K562 (cell line): Measurements from ENCODE around the gene SCLT1. TPM values are rescaled to one million over a fixed set of nuclear protein-coding genes. Genes with fewer than 3 reads are reported as not detected.

Source experiments
- ATAC-seq: fragments of 200-7000 bp; cut with Tn5 transposase; 3 replicates; pipeline ENCODE4 v1.9.1; 2020; ENCODE audit warnings: moderate library complexity
- BruUV-seq: library from RNA; stranded (reverse); fragments of 400-500 nt; replicated peaks from 2 replicates; lab custom pipeline; 2021; lab: Mats Ljungman, UMichigan
- CTCF ChIA-PET: fragments of 300-600 bp; formaldehyde crosslinking; extraction: SDS; loops from one replicate; lab custom pipeline; 2021; ENCODE audit warnings: low intra/inter-chr PET ratio; lab: Yijun Ruan, JAX
- POLR2A ChIA-PET: fragments of 300-600, 350-650 bp; sonication (Branson Sonifier 250); formaldehyde crosslinking; extraction: SDS; loops from one replicate; lab custom pipeline; 2021; ENCODE audit warnings: antibody characterized with exemption, inconsistent platforms; lab: Yijun Ruan, JAX
- DNase-seq, 4 experiments: peaks; one replicate each; pipeline versions ENCODE4 v3.0.0 to v3.0.0-alpha.2; 2011 to 2018; ENCODE audit warnings: low spot score in 3 of 4, mixed read lengths in 3 of 4; ENCODE audit errors: extremely low read depth in 1 of 4
- FAIRE-seq: peaks from 2 replicates; lab custom pipeline; 2011; peaks lifted over from hg19 to GRCh38; lab: Jason Lieb, UNC
- H2AFZ ChIP-seq: 2 replicates; pipeline ENCODE4 v1.6.0; 2011; ENCODE audit warnings: low read depth, low read length, control low read depth, inconsistent platforms
- H3K27ac ChIP-seq: fragments of 200-600 bp; 3 replicates; pipeline ENCODE4 v1.8.0; 2011; ENCODE audit warnings: low read depth, mild to moderate bottlenecking, control low read depth, inconsistent platforms, low read length, moderate library complexity, mixed read lengths; ENCODE audit errors: extremely low read depth
- H3K27me3 ChIP-seq, 2 experiments: fragments of 300-600 bp in 1 of 2; 2 replicates in 1 of 2; 3 replicates in 1 of 2; pipeline versions ENCODE4 v1.6.0 to v1.8.0; 2011; ENCODE audit warnings: inconsistent platforms in 2 of 2, low read length in 2 of 2, mild to moderate bottlenecking in 1 of 2, mixed read lengths in 1 of 2, moderate library complexity in 1 of 2; ENCODE audit not compliant: control insufficient read depth in 2 of 2, insufficient read depth in 2 of 2
- H3K36me3 ChIP-seq: fragments of 300-600 bp; 3 replicates; pipeline ENCODE4 v1.8.0; 2011; ENCODE audit warnings: mild to moderate bottlenecking, low read length, inconsistent platforms; ENCODE audit not compliant: control insufficient read depth, insufficient read depth
- H3K4me1 ChIP-seq, 2 experiments: fragments of 200-600 bp in 1 of 2; replicated peaks in 1 of 2; 2 replicates in 1 of 2; 3 replicates in 1 of 2; pipeline versions ENCODE4 v1.5.1 to v1.8.0; 2011; ENCODE audit warnings: inconsistent platforms in 2 of 2, low read length in 2 of 2, mild to moderate bottlenecking in 1 of 2, mixed read lengths in 1 of 2, moderate library complexity in 1 of 2; ENCODE audit not compliant: control insufficient read depth in 2 of 2, insufficient read depth in 2 of 2
- H3K4me2 ChIP-seq: 2 replicates; pipeline ENCODE4 v1.6.1; 2011; ENCODE audit warnings: low read length, control low read depth, inconsistent platforms, mixed read lengths; ENCODE audit not compliant: insufficient read depth
- H3K4me3 ChIP-seq: fragments of 200-600 bp; sonication (generic), shearing (Covaris generic); 2 replicates; pipeline ENCODE4 v1.5.1; 2016; ENCODE audit warnings: control low read depth, inconsistent platforms
- H3K79me2 ChIP-seq: fragments of 200-600 bp; 3 replicates; pipeline ENCODE4 v1.8.0; 2011; ENCODE audit warnings: low read length, inconsistent platforms; ENCODE audit not compliant: control insufficient read depth, insufficient read depth
- H3K9ac ChIP-seq, 2 experiments: 2 replicates each; pipeline versions ENCODE4 v1.6.0 to v1.6.1; 2011; ENCODE audit warnings: low read depth in 2 of 2, low read length in 2 of 2, control low read depth in 1 of 2, inconsistent platforms in 1 of 2, mild to moderate bottlenecking in 1 of 2, mixed read lengths in 1 of 2; ENCODE audit not compliant: insufficient read depth in 1 of 2
- H3K9me1 ChIP-seq: one replicate; pipeline ENCODE4 v1.6.0; 2011; ENCODE audit warnings: inconsistent platforms, mild to moderate bottlenecking, low read length, moderate library complexity; ENCODE audit not compliant: control insufficient read depth, insufficient read depth
- H3K9me3 ChIP-seq: replicated peaks from 2 replicates; pipeline ENCODE4 v1.5.1; 2011; ENCODE audit warnings: low read depth, low read length, inconsistent platforms; ENCODE audit not compliant: control insufficient read depth, insufficient read depth
- H4K20me1 ChIP-seq: replicated peaks from 2 replicates; pipeline ENCODE4 v1.6.1; 2011; ENCODE audit warnings: low read length, inconsistent platforms, mixed read lengths; ENCODE audit not compliant: control insufficient read depth, insufficient read depth
- BRCA1 ChIP-seq, 2 experiments: fragments of 450-650 bp in 1 of 2; sonication (generic) in 1 of 2; formaldehyde crosslinking in 1 of 2; IDR thresholded peaks; 2 replicates each; pipeline versions ENCODE4 v1.5.0 to v1.6.1; 2017 to 2020; ENCODE audit warnings: mild to moderate bottlenecking in 1 of 2, missing genetic modification reagents in 1 of 2
- CBX8 ChIP-seq: fragments of 200-600 bp; sonication (generic); IDR thresholded peaks from 2 replicates; pipeline ENCODE4 v1.6.1; 2012; ENCODE audit warnings: borderline replicate concordance, mixed run types, low read depth, mild to moderate bottlenecking, moderate library complexity, mixed read lengths, low read length, control low read depth, inconsistent platforms; ENCODE audit not compliant: poor library complexity, severe bottlenecking; ENCODE audit errors: extremely low read depth
- CTCF ChIP-seq, 3 experiments: IDR thresholded peaks in 2 of 3; conservative IDR thresholded peaks in 1 of 3; 2 replicates each; pipeline ENCODE4 v1.5.1; 2011 to 2012; ENCODE audit warnings: low read length in 3 of 3, mild to moderate bottlenecking in 3 of 3, control low read depth in 2 of 3, improper control_type of control experiment in 1 of 3, inconsistent platforms in 1 of 3, low read depth in 1 of 3, mixed read lengths in 1 of 3, moderate library complexity in 1 of 3; ENCODE audit not compliant: insufficient read depth in 2 of 3
- EHMT2 ChIP-seq: fragments of 450-650 bp; IDR thresholded peaks from 2 replicates; pipeline ENCODE4 v1.6.1; 2018; ENCODE audit warnings: antibody characterized with exemption
- HNRNPL ChIP-seq: fragments of 200-400 bp; formaldehyde crosslinking; IDR thresholded peaks from 2 replicates; pipeline ENCODE4 v1.6.1; 2017; ENCODE audit warnings: low read depth, mild to moderate bottlenecking, low read length
- KLF13 ChIP-seq: fragments of 450-650 bp; IDR thresholded peaks from 2 replicates; pipeline ENCODE4 v1.6.1; 2016; ENCODE audit warnings: missing genetic modification characterization, low read depth, mild to moderate bottlenecking, missing compliant biosample characterization, moderate library complexity, borderline replicate concordance
- MBD1 ChIP-seq: fragments of 250-450 bp; sonication (Bioruptor Pico); IDR thresholded peaks from 2 replicates; pipeline ENCODE4 v1.8.0; 2022; ENCODE audit warnings: inconsistent platforms
- MECOM ChIP-seq: fragments of 250-450 bp; sonication (Bioruptor Pico); IDR thresholded peaks from 2 replicates; pipeline ENCODE4 v1.8.0; 2022; ENCODE audit warnings: inconsistent platforms
- MTA2 ChIP-seq: fragments of 450-650 bp; IDR thresholded peaks from 2 replicates; pipeline ENCODE4 v1.6.1; 2016; ENCODE audit warnings: low read depth
- NELFE ChIP-seq: IDR thresholded peaks from 2 replicates; pipeline ENCODE4 v1.6.1; 2011; ENCODE audit warnings: mild to moderate bottlenecking; ENCODE audit not compliant: insufficient read depth, insufficient read length
- NFRKB ChIP-seq: fragments of 450-650 bp; IDR thresholded peaks from 2 replicates; pipeline ENCODE4 v1.6.1; 2016; ENCODE audit warnings: low read depth
- OTX1 ChIP-seq: fragments of 450-650 bp; formaldehyde crosslinking; IDR thresholded peaks from 2 replicates; pipeline ENCODE4 v1.4.0; 2022; ENCODE audit warnings: mild to moderate bottlenecking
- POLR3G ChIP-seq: IDR thresholded peaks from 2 replicates; pipeline ENCODE4 v1.6.1; 2011; ENCODE audit not compliant: insufficient read length, insufficient replicate concordance; ENCODE audit errors: extremely low read depth
- SFPQ ChIP-seq: fragments of 200-400 bp; formaldehyde crosslinking; IDR thresholded peaks from 2 replicates; pipeline ENCODE4 v1.6.1; 2017; ENCODE audit warnings: mild to moderate bottlenecking, low read depth, low read length, moderate library complexity
- ZNF165 ChIP-seq: fragments of 250-450 bp; sonication (Bioruptor Pico); IDR thresholded peaks from 2 replicates; pipeline ENCODE4 v1.4.0; 2020; ENCODE audit warnings: borderline replicate concordance
- WGBS: fragments of 100-300 bp; shearing (Covaris generic); methylation state at CpG from one replicate; pipeline ENCODE4 v1.1.6; 2016; ENCODE audit warnings: low coverage, mixed read lengths; ENCODE audit not compliant: insufficient coverage; ENCODE audit errors: missing lambda C conversion rate; 5-methylcytosine and 5-hydroxymethylcytosine counted together
- in situ Hi-C: fragments of 300-500 bp; cut with MboI; formaldehyde crosslinking; loops from 4 replicates; pipeline ENCODE4 v1.15.0; 2018; ENCODE audit warnings: inconsistent platforms, mixed read lengths
- intact Hi-C: fragments of 100-400 bp; cut with micrococcal nuclease; formaldehyde crosslinking; loops from 2 replicates; pipeline ENCODE4 v1.14.2; 2022
- polyA plus RNA-seq, 8 experiments: library from polyadenylated mRNA; depleted of rRNA in 4 of 8; stranded (reverse) in 5 of 8; unstranded in 3 of 8; fragments of >200 nt; fragmentation: Nextera tagmentation in 2 of 8; fragmentation: Illumina TruSeq in 1 of 8; extraction: Ambion mirVana in 2 of 8; extraction: Trizol in 1 of 8; gene quantifications; 2 replicates each; pipeline versions ENCODE4 v1.2.1 to v1.2.3, GENCODE V29; 2011 to 2014; ENCODE audit warnings: inconsistent platforms in 1 of 8, missing spikeins in 1 of 8
- total RNA-seq, 7 experiments: library from RNA; depleted of rRNA in 6 of 7; stranded (reverse); fragments of >200 nt in 6 of 7; fragmentation: Illumina TruSeq in 2 of 7; extraction: Trizol in 2 of 7; gene quantifications; 2 replicates each; pipeline versions ENCODE4 v1.2.1 to v1.2.3, GENCODE V29; 2011 to 2021; ENCODE audit warnings: low replicate concordance in 1 of 7

SCLT1 gene
- total and polyA plus RNA-seq, 9 of the 15 experiments (the other 6 are each of a cell fraction or from before 2014, with no cell fraction given) = 8.0 to 31.9 (median 24.2) TPM

- intact Hi-C loops = no loop called here
- Histone ChIP-seq H3K4me3 (no peak overlapping the region), H3K36me3 (peaks cover 4% of the 10 kb centered on the region; the same call in 1 of the 3 replicates), H3K9me3 (no peaks in the 10 kb centered on the region), H3K27ac (no peak overlapping the region), H3K4me2 (no peak overlapping the region), H2AFZ (no peak overlapping the region), H3K4me1 (no peaks in the 10 kb centered on the region), H3K27me3 (no peaks in the 10 kb centered on the region), H4K20me1 (no peaks in the 10 kb centered on the region), H3K9ac (no peak overlapping the region), H3K79me2 (no peaks in the 10 kb centered on the region), H3K9me1 (no peaks in the 10 kb centered on the region)
- no peak for DNase-seq
- CTCF ChIA-PET = no interaction called here
- ATAC-seq = no peak
- no peak for FAIRE-seq
- BruUV-seq = no TSS peak
- 83% methylated on average over 1 of the region's 1 CpG for WGBS
- in situ Hi-C loops = no loop called here
- POLR2A ChIA-PET = no interaction called here
- TF ChIP-seq NELFE (no peak), CTCF (IDR thresholded peaks at IDR 0.05 in 2 of 3, conservative IDR thresholded peaks at IDR 0.05 in 1 of 3; ENCODE audit: insufficient read depth in 2 of 3, low read depth in 1 of 3, low read length in 3 of 3) (no peak), ZNF165 (CRISPR knock-in tag) (no peak), MBD1 (CRISPR knock-in tag) (no peak), NFRKB (no peak), MTA2 (no peak), MECOM (CRISPR knock-in tag) (no peak), POLR3G (no peak), OTX1 (CRISPR knock-in tag) (no peak), SFPQ (no peak), BRCA1 (IDR thresholded peaks at IDR 0.05) (no peak), BRCA1 (CRISPR knock-in tag; IDR thresholded peaks at IDR 0.05) (no peak), EHMT2 (no peak), HNRNPL (no peak), CBX8 (no peak), KLF13 (tag) (no peak)
Observed at GRCh38 chr4:128978985-128979384, 114.4 kb downstream of the SCLT1 start.
